IMR-90 (cell line): ENCODE data around the gene ZNF783. TPM values are rescaled to one million over a fixed set of nuclear protein-coding genes. Genes with fewer than 3 reads are reported as not detected.

Source experiments
- ATAC-seq: fragments of 200-7000 bp; cut with Tn5 transposase; 2 replicates; pipeline ENCODE4 v1.9.1; 2020; ENCODE audit warnings: low read depth, mild to moderate bottlenecking, moderate library complexity
- BruUV-seq: library from RNA; stranded (reverse); fragments of 400-500 nt; replicated peaks from 2 replicates; lab custom pipeline; 2021; lab: Mats Ljungman, UMichigan
- CTCF ChIA-PET: fragments of 300-600 bp; formaldehyde crosslinking; extraction: SDS; loops from one replicate; lab custom pipeline; 2021; ENCODE audit warnings: antibody characterized with exemption; lab: Yijun Ruan, JAX
- POLR2A ChIA-PET: fragments of 300-600 bp; sonication (Branson Sonifier 250); formaldehyde crosslinking; loops from one replicate; lab custom pipeline; 2022; ENCODE audit warnings: antibody characterized with exemption; ENCODE audit not compliant: unreplicated experiment; lab: Charles Lee
- DNase-seq: peaks from one replicate; pipeline ENCODE4 v3.0.0; 2013
- H2AFZ ChIP-seq: replicated peaks from 2 replicates; pipeline ENCODE3; 2013; ENCODE audit warnings: low read length, mild to moderate bottlenecking; ENCODE audit not compliant: poor library complexity
- H2AK5ac ChIP-seq: 2 replicates; pipeline ENCODE4 v1.6.1; 2013; ENCODE audit warnings: low read depth, low read length, inconsistent platforms
- H2AK9ac ChIP-seq: replicated peaks from 2 replicates; pipeline ENCODE3; 2013; ENCODE audit warnings: mild to moderate bottlenecking, low read depth, low read length, moderate library complexity; ENCODE audit not compliant: poor library complexity
- H2BK120ac ChIP-seq: 2 replicates; pipeline ENCODE4 v1.6.1; 2013; ENCODE audit warnings: low read depth, low read length, inconsistent platforms
- H2BK15ac ChIP-seq: 3 replicates; pipeline ENCODE4 v1.6.1; 2013; ENCODE audit warnings: low read depth, low read length, inconsistent platforms
- H2BK20ac ChIP-seq: 2 replicates; pipeline ENCODE4 v1.6.1; 2013; ENCODE audit warnings: low read depth, mild to moderate bottlenecking, inconsistent platforms, low read length, moderate library complexity
- H2BK5ac ChIP-seq: 2 replicates; pipeline ENCODE4 v1.6.1; 2013; ENCODE audit warnings: mild to moderate bottlenecking, low read depth, low read length, inconsistent platforms; ENCODE audit not compliant: poor library complexity, severe bottlenecking
- H3K14ac ChIP-seq: replicated peaks from 2 replicates; pipeline ENCODE4 v1.6.1; 2013; ENCODE audit warnings: low read depth, low read length, inconsistent platforms
- H3K18ac ChIP-seq: 2 replicates; pipeline ENCODE4 v1.6.1; 2013; ENCODE audit warnings: low read depth, low read length, control low read depth
- H3K23ac ChIP-seq: 2 replicates; pipeline ENCODE4 v1.6.1; 2013; ENCODE audit warnings: low read depth, low read length, inconsistent platforms
- H3K27ac ChIP-seq: 2 replicates; pipeline ENCODE4 v1.5.1; 2013; ENCODE audit warnings: mild to moderate bottlenecking, control low read depth, low read length; ENCODE audit not compliant: insufficient read depth
- H3K27me3 ChIP-seq: 2 replicates; pipeline ENCODE4 v1.6.1; 2013; ENCODE audit warnings: low read length; ENCODE audit not compliant: control insufficient read depth, insufficient read depth
- H3K36me3 ChIP-seq: 2 replicates; pipeline ENCODE4 v1.6.1; 2013; ENCODE audit warnings: low read length, mixed read lengths; ENCODE audit not compliant: control insufficient read depth, insufficient read depth
- H3K4ac ChIP-seq: 2 replicates; pipeline ENCODE4 v1.6.1; 2013; ENCODE audit warnings: low read depth, low read length, inconsistent platforms
- H3K4me1 ChIP-seq: 2 replicates; pipeline ENCODE4 v1.6.1; 2013; ENCODE audit warnings: low read length, mixed read lengths; ENCODE audit not compliant: control insufficient read depth, insufficient read depth
- H3K4me2 ChIP-seq: 2 replicates; pipeline ENCODE4 v1.6.1; 2013; ENCODE audit warnings: low read depth, mild to moderate bottlenecking, control low read depth, low read length, moderate library complexity
- H3K4me3 ChIP-seq: 2 replicates; pipeline ENCODE4 v1.5.1; 2013; ENCODE audit warnings: low read depth, mild to moderate bottlenecking, control low read depth, low read length, moderate library complexity; ENCODE audit not compliant: insufficient read depth
- H3K56ac ChIP-seq: 2 replicates; pipeline ENCODE4 v1.6.1; 2013; ENCODE audit warnings: low read length, inconsistent platforms; ENCODE audit not compliant: insufficient read depth; ENCODE audit errors: extremely low read depth
- H3K79me1 ChIP-seq, 2 experiments: 2 replicates each; pipeline ENCODE4 v1.6.1; 2013; ENCODE audit warnings: low read length in 2 of 2, inconsistent platforms in 1 of 2, low read depth in 1 of 2
- H3K9ac ChIP-seq: 2 replicates; pipeline ENCODE4 v1.6.1; 2013; ENCODE audit warnings: low read depth, low read length, control low read depth
- H3K9me1 ChIP-seq: 2 replicates; pipeline ENCODE4 v1.6.1; 2013; ENCODE audit warnings: low read length, inconsistent platforms; ENCODE audit not compliant: insufficient read depth
- H3K9me3 ChIP-seq: 2 replicates; pipeline ENCODE4 v1.6.1; 2013; ENCODE audit warnings: low read length; ENCODE audit not compliant: control insufficient read depth, insufficient read depth
- H4K20me1 ChIP-seq: 2 replicates; pipeline ENCODE4 v1.6.1; 2013; ENCODE audit warnings: low read length, inconsistent platforms; ENCODE audit not compliant: insufficient read depth
- H4K5ac ChIP-seq: 2 replicates; pipeline ENCODE4 v1.6.1; 2013; ENCODE audit warnings: mild to moderate bottlenecking, low read depth, low read length, control low read depth
- H4K8ac ChIP-seq, 2 experiments: 2 replicates each; pipeline ENCODE4 v1.6.1; 2013; ENCODE audit warnings: low read depth in 2 of 2, low read length in 2 of 2, control low read depth in 1 of 2, inconsistent platforms in 1 of 2
- H4K91ac ChIP-seq: 2 replicates; pipeline ENCODE4 v1.6.1; 2013; ENCODE audit warnings: low read depth, low read length, inconsistent platforms; ENCODE audit not compliant: insufficient read depth
- RAD21 ChIP-seq: IDR thresholded peaks from 2 replicates; pipeline ENCODE4 v1.6.1; 2012; ENCODE audit warnings: low read length, improper control_type of control experiment
- USF2 ChIP-seq: fragments of 150-350 bp; IDR thresholded peaks from 2 replicates; pipeline ENCODE4 v1.6.1; 2017; ENCODE audit warnings: mild to moderate bottlenecking, antibody characterized with exemption, low read length, low read depth
- WGBS, 2 experiments: methylation state at CpG; one replicate each; pipeline versions ENCODE4 v1.1.5 to v1.1.7; 2013; ENCODE audit warnings: missing lambda C conversion rate in 2 of 2; ENCODE audit not compliant: insufficient read length in 1 of 2; ENCODE audit errors: extremely low coverage in 2 of 2; 5-methylcytosine and 5-hydroxymethylcytosine counted together
- dilution Hi-C: fragments of 300-500 bp; cut with HindIII; formaldehyde crosslinking; loops from one replicate; pipeline ENCODE4 v1.14.3; 2018; ENCODE audit warnings: low sequenced_read_pairs; ENCODE audit not compliant: unreplicated experiment
- in situ Hi-C: fragments of 300-500 bp; cut with MboI; formaldehyde crosslinking; loops from 3 replicates; pipeline ENCODE4 v1.14.3; 2019; ENCODE audit warnings: low sequenced_read_pairs, inconsistent platforms, mixed read lengths
- intact Hi-C: fragments of 100-400 bp; cut with micrococcal nuclease; formaldehyde crosslinking; loops from 2 replicates; pipeline ENCODE4 v1.10.0; 2022
- polyA plus RNA-seq, 3 experiments: library from polyadenylated mRNA; depleted of rRNA; stranded (reverse); fragments of >200 nt; gene quantifications; 2 replicates each; pipeline ENCODE4 v1.2.3, GENCODE V29; 2012; ENCODE audit warnings: low replicate concordance in 1 of 3
- total RNA-seq: library from RNA; depleted of rRNA; stranded (reverse); fragments of >200 nt; gene quantifications from 2 replicates; pipeline ENCODE4 v1.2.3, GENCODE V29; 2012

ZNF783 gene
- total and polyA plus RNA-seq, 2 of the 4 experiments (the other 2 are of a cell fraction), result 2.3 to 7.2 TPM

DNA sequence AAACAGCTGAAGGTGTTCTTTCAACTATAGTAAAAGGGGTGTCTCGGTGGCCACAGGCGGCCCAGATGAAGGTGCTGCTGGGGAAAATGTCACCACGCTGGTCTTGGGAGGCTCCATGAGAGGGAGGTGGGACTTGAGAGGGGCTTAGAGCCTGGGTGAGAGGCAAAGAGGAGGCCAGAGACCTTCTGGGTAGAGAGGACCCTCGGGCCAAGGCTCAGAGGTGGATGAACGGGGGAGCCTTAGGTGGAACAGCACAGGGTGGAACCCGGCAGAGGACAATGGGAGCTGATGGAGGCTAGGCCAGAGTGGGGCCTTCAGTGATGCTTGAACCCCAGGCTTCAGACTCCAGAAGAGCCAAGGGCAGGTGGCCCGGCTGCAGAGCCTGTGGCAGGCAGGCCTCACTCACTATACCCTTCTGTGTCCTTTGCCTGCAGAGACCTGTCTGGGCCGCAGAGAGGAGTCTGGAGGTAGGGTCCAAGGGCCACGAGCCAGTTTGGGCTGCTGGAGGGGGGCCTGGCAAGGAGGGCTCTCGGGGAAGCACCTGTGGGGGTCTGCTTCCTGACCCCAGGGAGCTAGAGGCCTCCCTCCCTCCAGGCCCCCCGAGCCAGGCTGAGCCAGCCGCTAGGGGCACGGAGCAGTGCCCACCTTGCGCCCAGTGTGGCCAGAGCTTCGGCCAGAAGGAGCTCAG is 32.1 kb downstream of the ZNF783 start:
- Histone ChIP-seq H4K5ac (no peak overlapping the region), H2AFZ (no peak overlapping the region), H2AK9ac (no peak overlapping the region), H3K14ac (no peak overlapping the region), H3K23ac (no peak overlapping the region), H3K36me3 (peaks cover 6% of the 10 kb centered on the region; the same call in 1 of the 2 replicates), H3K4ac (no peak overlapping the region), H3K56ac (no peak overlapping the region), H3K18ac (no peak overlapping the region), H4K91ac (no peak overlapping the region), H3K9me3 (no peaks in the 10 kb centered on the region), H3K4me1 (no peaks in the 10 kb centered on the region), H3K9me1 (no peaks in the 10 kb centered on the region; the same call in 1 of the 2 replicates), H3K4me2 (no peak overlapping the region), H3K79me1 (no peaks in the 10 kb centered on the region), H2BK5ac (no peak overlapping the region), H2AK5ac (no peak overlapping the region), H2BK120ac (no peak overlapping the region), H3K9ac (no peak overlapping the region), H3K4me3 (no peak overlapping the region), H2BK20ac (no peak overlapping the region), H4K20me1 (no peaks in the 10 kb centered on the region), H4K8ac (no peak overlapping the region), H3K27ac (no peak overlapping the region), H2BK15ac (no peak overlapping the region), H3K27me3 (no peaks in the 10 kb centered on the region)
- dilution Hi-C loops, result no loop called here
- ATAC-seq (no peak), DNase-seq (no peak)
- POLR2A ChIA-PET, result no interaction called here
- TF ChIP-seq RAD21 (no peak), USF2 (no peak)
- in situ Hi-C loops, result no loop called here
- no TSS peak for BruUV-seq
- WGBS, 2 experiments, result 93% methylated on average over 6 of the region's 15 CpGs; no CpG with 5 or more reads in 1 of the 2 experiments
- intact Hi-C loops, result no loop called here
- CTCF ChIA-PET, result no interaction called here
